IPS-NIHi7 (cell line): ENCODE measurements around the gene RASL12.
"Not testable (repeated sequence)": the region's sequence is repeated elsewhere in the genome, so short reads cannot be mapped to it uniquely, and the experiment has no call there.

Experiments
- DNase-seq: peaks from one replicate; pipeline ENCODE4 v3.0.0; 2012; ENCODE audit warnings: mixed read lengths; ENCODE audit errors: extremely low spot score

Gene RASL12

GRCh38 chr15:65056106-65056505 is 11.7 kb downstream of the RASL12 start:
- no peak for DNase-seq

- DNase-seq: no peak
Measured at GRCh38 chr15:65055201-65055870, 12.5 kb downstream of the RASL12 start.

GRCh38 chr15:65054333-65055200 is 13.2 kb downstream of the RASL12 start:
- peak; percentile 90 for DNase-seq

GRCh38 chr15:65052956-65053355 is 14.8 kb downstream of the RASL12 start:
- no peak for DNase-seq

GRCh38 chr15:65051266-65051665 is 16.5 kb downstream of the RASL12 start:
- no peak for DNase-seq

GRCh38 chr15:65050270-65050669 is 17.5 kb downstream of the RASL12 start:
- no peak for DNase-seq

- peak; percentile 100 for DNase-seq
Measured at GRCh38 chr15:65049418-65049840, 18.4 kb downstream of the RASL12 start.

- DNase-seq: no peak
Measured at GRCh38 chr15:65048241-65048640, 19.6 kb downstream of the RASL12 start.

GRCh38 chr15:65044724-65045481 is 22.9 kb downstream of the RASL12 start, which contains the start of gene SLC51B:
SLC51B (plus strand) TSS chr15:65045387; CDS start chr15:65050005, 4,618 bp downstream.
- DNase-seq: no peak

- DNase-seq: not testable (repeated sequence)
Measured at GRCh38 chr15:65044218-65044617, 23.6 kb downstream of the RASL12 start.

- no peak for DNase-seq
Measured at GRCh38 chr15:65042776-65043327, 24.9 kb downstream of the RASL12 start.

- no peak for DNase-seq
Measured at GRCh38 chr15:65041787-65042186, 26.0 kb downstream of the RASL12 start.

GRCh38 chr15:65040461-65040860 is 27.3 kb downstream of the RASL12 start:
- DNase-seq: no peak

- no peak for DNase-seq
Measured at GRCh38 chr15:65038836-65039235, 29.0 kb downstream of the RASL12 start.

GRCh38 chr15:65038428-65038827 is 29.4 kb downstream of the RASL12 start:
- DNase-seq: no peak

- DNase-seq: no peak
Measured at GRCh38 chr15:65037309-65037708, 30.5 kb downstream of the RASL12 start.

- DNase-seq: no peak
Measured at GRCh38 chr15:65034719-65035118, 33.1 kb downstream of the RASL12 start.

GRCh38 chr15:65033659-65034269 is 34.0 kb downstream of the RASL12 start:
- DNase-seq: peak; percentile 38

GRCh38 chr15:65032801-65033537 is 34.8 kb downstream of the RASL12 start:
- DNase-seq: peak; percentile 85

- DNase-seq: no peak
Measured at GRCh38 chr15:65029736-65030208, 38.0 kb downstream of the RASL12 start.
